Astrocyte (in vitro differentiated cells and primary cell): ENCODE measurements around the gene EPHA6. TPM values are rescaled to one million over a fixed set of nuclear protein-coding genes. Genes with fewer than 3 reads are reported as not detected.

ENCODE experiments used
- DNase-seq: peaks from one replicate; pipeline ENCODE4 v3.0.0-alpha.2; 2010; ENCODE audit warnings: low read depth
- FAIRE-seq: peaks from 2 replicates; lab custom pipeline; 2011; peaks lifted over from hg19 to GRCh38; lab: Jason Lieb, UNC
- H2AFZ ChIP-seq: 2 replicates; pipeline ENCODE4 v1.6.0; 2012; ENCODE audit warnings: low read depth, low read length, inconsistent platforms
- H3K27ac ChIP-seq: 2 replicates; pipeline ENCODE4 v1.5.1; 2011; ENCODE audit warnings: low read depth, low read length, inconsistent platforms
- H3K27me3 ChIP-seq: 2 replicates; pipeline ENCODE4 v1.6.0; 2011; ENCODE audit warnings: low read length, inconsistent platforms; ENCODE audit not compliant: insufficient read depth
- H3K36me3 ChIP-seq: 2 replicates; pipeline ENCODE4 v1.5.1; 2011; ENCODE audit warnings: low read length, inconsistent platforms; ENCODE audit not compliant: insufficient read depth
- H3K4me1 ChIP-seq: 2 replicates; pipeline ENCODE4 v1.5.1; 2011; ENCODE audit warnings: low read length, inconsistent platforms; ENCODE audit not compliant: insufficient read depth
- H3K4me2 ChIP-seq: 2 replicates; pipeline ENCODE4 v1.6.0; 2012; ENCODE audit warnings: low read length, inconsistent platforms
- H3K4me3 ChIP-seq: 2 replicates; pipeline ENCODE4 v1.5.1; 2011; ENCODE audit warnings: low read depth, mild to moderate bottlenecking, low read length, inconsistent platforms; ENCODE audit not compliant: insufficient read depth
- H3K79me2 ChIP-seq: 2 replicates; pipeline ENCODE4 v1.6.0; 2012; ENCODE audit warnings: mild to moderate bottlenecking, low read length, inconsistent platforms; ENCODE audit not compliant: insufficient read depth
- H3K9ac ChIP-seq: 2 replicates; pipeline ENCODE4 v1.6.0; 2012; ENCODE audit warnings: mild to moderate bottlenecking, low read length, inconsistent platforms
- H3K9me3 ChIP-seq: 2 replicates; pipeline ENCODE4 v1.5.1; 2012; ENCODE audit warnings: low read depth, mild to moderate bottlenecking, low read length, inconsistent platforms; ENCODE audit not compliant: insufficient read depth
- H4K20me1 ChIP-seq: 2 replicates; pipeline ENCODE4 v1.6.0; 2012; ENCODE audit warnings: low read length, inconsistent platforms; ENCODE audit not compliant: insufficient read depth
- H3K27ac Mint-ChIP-seq: one replicate; pipeline ENCODE4 v1.8.0; 2021; ENCODE audit warnings: mild to moderate bottlenecking, mixed read lengths; ENCODE audit not compliant: unreplicated experiment
- H3K27me3 Mint-ChIP-seq: one replicate; pipeline ENCODE4 v1.8.0; 2021; ENCODE audit warnings: low read depth, mixed read lengths; ENCODE audit not compliant: unreplicated experiment
- H3K36me3 Mint-ChIP-seq: one replicate; pipeline ENCODE4 v1.8.0; 2021; ENCODE audit warnings: low read depth, mixed read lengths; ENCODE audit not compliant: unreplicated experiment
- H3K4me1 Mint-ChIP-seq: one replicate; pipeline ENCODE4 v1.8.0; 2021; ENCODE audit warnings: low read depth, mixed read lengths; ENCODE audit not compliant: unreplicated experiment
- H3K4me3 Mint-ChIP-seq: one replicate; pipeline ENCODE4 v1.8.0; 2021; ENCODE audit warnings: mild to moderate bottlenecking, moderate library complexity, mixed read lengths; ENCODE audit not compliant: unreplicated experiment
- H3K9me3 Mint-ChIP-seq: one replicate; pipeline ENCODE4 v1.8.0; 2021; ENCODE audit warnings: mild to moderate bottlenecking, mixed read lengths; ENCODE audit not compliant: unreplicated experiment
- EZH2 ChIP-seq: IDR thresholded peaks from 2 replicates; pipeline ENCODE4 v1.6.1; 2012; ENCODE audit warnings: mild to moderate bottlenecking, low read length, inconsistent platforms; ENCODE audit not compliant: insufficient read depth
- total RNA-seq: library from RNA; stranded (reverse); gene quantifications from 2 replicates; pipeline ENCODE4 v1.2.1, GENCODE V29; 2021
- TF ChIP-seq, protein P1 (sequence below): IDR thresholded peaks from 2 replicates; pipeline ENCODE4 v1.5.1; 2011; ENCODE audit warnings: low read depth, mild to moderate bottlenecking, inconsistent platforms, low read length, moderate library complexity; ENCODE audit not compliant: insufficient read depth

The EPHA6 gene
- total RNA-seq, 1 donor from 2014 or later: 1.7 TPM

DNA sequence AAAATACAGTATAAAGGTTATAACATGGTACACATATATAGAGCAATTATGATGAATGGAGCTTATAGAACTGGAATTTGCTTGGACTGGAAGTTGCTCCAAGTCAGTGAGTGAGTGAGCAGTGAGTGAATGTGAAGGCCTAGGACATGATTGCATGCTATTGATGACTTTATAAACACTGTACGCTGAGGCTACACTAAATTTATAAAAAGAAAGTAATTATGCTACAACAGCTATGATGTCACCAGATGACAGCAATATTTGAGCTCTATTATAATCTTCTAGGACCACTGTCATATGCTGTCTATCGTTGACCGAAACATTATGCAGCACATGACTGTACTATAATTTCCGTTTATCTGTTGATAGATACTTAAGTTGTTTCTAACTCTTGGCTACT lies 463.3 kb downstream of the EPHA6 start:
- no peaks in the 10 kb centered on the region for H3K27me3 ChIP-seq
- H3K79me2 ChIP-seq: no peaks in the 10 kb centered on the region
- no peak overlapping the region for H3K9ac ChIP-seq
- no peak for FAIRE-seq
- H3K4me1 ChIP-seq: no peaks in the 10 kb centered on the region
- H3K9me3 ChIP-seq: no peaks in the 10 kb centered on the region
- no peaks in the 10 kb centered on the region for H3K36me3 Mint-ChIP-seq
- no peak overlapping the region for H3K27ac ChIP-seq
- H3K4me3 Mint-ChIP-seq: no peak overlapping the region
- H4K20me1 ChIP-seq: no peaks in the 10 kb centered on the region
- TF ChIP-seq, protein P1, sequence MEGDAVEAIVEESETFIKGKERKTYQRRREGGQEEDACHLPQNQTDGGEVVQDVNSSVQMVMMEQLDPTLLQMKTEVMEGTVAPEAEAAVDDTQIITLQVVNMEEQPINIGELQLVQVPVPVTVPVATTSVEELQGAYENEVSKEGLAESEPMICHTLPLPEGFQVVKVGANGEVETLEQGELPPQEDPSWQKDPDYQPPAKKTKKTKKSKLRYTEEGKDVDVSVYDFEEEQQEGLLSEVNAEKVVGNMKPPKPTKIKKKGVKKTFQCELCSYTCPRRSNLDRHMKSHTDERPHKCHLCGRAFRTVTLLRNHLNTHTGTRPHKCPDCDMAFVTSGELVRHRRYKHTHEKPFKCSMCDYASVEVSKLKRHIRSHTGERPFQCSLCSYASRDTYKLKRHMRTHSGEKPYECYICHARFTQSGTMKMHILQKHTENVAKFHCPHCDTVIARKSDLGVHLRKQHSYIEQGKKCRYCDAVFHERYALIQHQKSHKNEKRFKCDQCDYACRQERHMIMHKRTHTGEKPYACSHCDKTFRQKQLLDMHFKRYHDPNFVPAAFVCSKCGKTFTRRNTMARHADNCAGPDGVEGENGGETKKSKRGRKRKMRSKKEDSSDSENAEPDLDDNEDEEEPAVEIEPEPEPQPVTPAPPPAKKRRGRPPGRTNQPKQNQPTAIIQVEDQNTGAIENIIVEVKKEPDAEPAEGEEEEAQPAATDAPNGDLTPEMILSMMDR: no peak
- no peak for TF ChIP-seq EZH2
- no peak overlapping the region for H2AFZ ChIP-seq
- no peak overlapping the region for H3K4me3 ChIP-seq
- H3K9me3 Mint-ChIP-seq: no peaks in the 10 kb centered on the region
- H3K4me2 ChIP-seq: no peak overlapping the region
- DNase-seq: no peak
- no peaks in the 10 kb centered on the region for H3K4me1 Mint-ChIP-seq
- no peaks in the 10 kb centered on the region for H3K36me3 ChIP-seq
- H3K27ac Mint-ChIP-seq: no peak overlapping the region
- H3K27me3 Mint-ChIP-seq: peaks cover 4% of the 10 kb centered on the region

DNA sequence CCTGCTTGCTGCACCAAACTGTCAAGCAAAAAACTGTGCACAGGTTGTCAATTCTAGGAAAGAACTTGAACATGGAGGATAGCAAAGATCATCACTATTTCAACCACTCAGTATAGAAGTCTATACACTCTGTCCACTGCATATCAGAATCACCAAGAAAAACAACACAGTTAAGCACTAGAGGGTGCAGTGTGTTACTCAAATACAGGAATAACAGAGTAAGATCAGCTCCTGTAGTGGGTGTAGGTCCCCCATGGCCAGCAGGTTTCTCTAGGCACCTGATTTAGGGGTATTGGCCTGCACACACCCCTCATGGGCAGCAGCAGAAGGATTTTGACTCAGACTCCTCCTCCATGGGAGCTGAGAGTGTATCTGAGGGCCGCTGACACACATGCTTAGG lies 464.1 kb downstream of the EPHA6 start:
- Histone ChIP-seq H4K20me1 (no peaks in the 10 kb centered on the region), H3K4me2 (no peak overlapping the region), H3K79me2 (no peaks in the 10 kb centered on the region), H3K27ac (no peak overlapping the region), H3K36me3 (no peaks in the 10 kb centered on the region), H2AFZ (no peak overlapping the region), H3K27me3 (no peaks in the 10 kb centered on the region), H3K9ac (no peak overlapping the region), H3K4me3 (no peak overlapping the region), H3K4me1 (no peaks in the 10 kb centered on the region), H3K9me3 (no peaks in the 10 kb centered on the region)
- H3K36me3 Mint-ChIP-seq: no peaks in the 10 kb centered on the region
- no peak overlapping the region for H3K27ac Mint-ChIP-seq
- no peaks in the 10 kb centered on the region for H3K4me1 Mint-ChIP-seq
- FAIRE-seq: no peak
- H3K4me3 Mint-ChIP-seq: no peak overlapping the region
- no peak for DNase-seq
- TF ChIP-seq, protein P1: no peak
- no peak for TF ChIP-seq EZH2
- H3K9me3 Mint-ChIP-seq: no peaks in the 10 kb centered on the region
- peaks cover 4% of the 10 kb centered on the region for H3K27me3 Mint-ChIP-seq

DNA sequence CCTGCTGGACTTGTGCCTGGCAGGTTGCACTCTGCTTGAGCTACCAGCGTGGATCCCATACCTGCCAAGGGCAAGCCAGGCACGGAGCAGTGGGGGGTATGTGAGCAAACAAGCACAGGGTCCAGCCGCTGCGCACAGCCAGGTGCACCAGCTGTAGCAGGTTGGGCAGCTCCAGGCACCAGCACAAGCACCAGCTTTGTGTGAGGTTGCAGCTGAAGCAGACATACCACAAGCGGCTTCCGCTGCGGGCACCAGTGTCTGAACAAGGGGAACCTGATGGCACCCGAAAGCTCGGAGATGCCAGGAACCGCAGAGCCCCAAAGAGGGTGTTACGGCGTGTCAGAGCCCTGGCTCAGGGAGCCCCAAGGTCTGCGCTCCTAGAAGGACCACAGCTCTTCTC lies 477.5 kb downstream of the EPHA6 start:
- no peaks in the 10 kb centered on the region for H3K36me3 ChIP-seq
- H4K20me1 ChIP-seq: no peaks in the 10 kb centered on the region
- H3K9me3 Mint-ChIP-seq: no peaks in the 10 kb centered on the region
- H3K36me3 Mint-ChIP-seq: no peaks in the 10 kb centered on the region
- H3K27ac Mint-ChIP-seq: no peak overlapping the region
- no peak for TF ChIP-seq EZH2
- TF ChIP-seq, protein P1: no peak
- no peak overlapping the region for H3K4me2 ChIP-seq
- no peak overlapping the region for H3K27ac ChIP-seq
- H3K9ac ChIP-seq: no peak overlapping the region
- H2AFZ ChIP-seq: no peak overlapping the region
- no peak overlapping the region for H3K4me3 ChIP-seq
- no peaks in the 10 kb centered on the region for H3K4me1 ChIP-seq
- no peak for DNase-seq
- peaks cover 8% of the 10 kb centered on the region for H3K9me3 ChIP-seq
- no peaks in the 10 kb centered on the region for H3K4me1 Mint-ChIP-seq
- H3K4me3 Mint-ChIP-seq: no peak overlapping the region
- no peaks in the 10 kb centered on the region for H3K27me3 ChIP-seq
- H3K27me3 Mint-ChIP-seq: no peaks in the 10 kb centered on the region
- H3K79me2 ChIP-seq: no peaks in the 10 kb centered on the region
- no peak for FAIRE-seq
